Stimulated activated CD8-positive, alpha-beta memory T cell treated with anti-CD3 and anti-CD28 coated beads, Interleukin-15, amount 100 ng/mL, for 24 hours (primary cell): ENCODE results near the gene TAS1R3.

Source experiments
- DNase-seq: peaks from one replicate; pipeline ENCODE4 v3.0.0-alpha.2; 2020; ENCODE audit warnings: low read depth

The TAS1R3 gene

DNA sequence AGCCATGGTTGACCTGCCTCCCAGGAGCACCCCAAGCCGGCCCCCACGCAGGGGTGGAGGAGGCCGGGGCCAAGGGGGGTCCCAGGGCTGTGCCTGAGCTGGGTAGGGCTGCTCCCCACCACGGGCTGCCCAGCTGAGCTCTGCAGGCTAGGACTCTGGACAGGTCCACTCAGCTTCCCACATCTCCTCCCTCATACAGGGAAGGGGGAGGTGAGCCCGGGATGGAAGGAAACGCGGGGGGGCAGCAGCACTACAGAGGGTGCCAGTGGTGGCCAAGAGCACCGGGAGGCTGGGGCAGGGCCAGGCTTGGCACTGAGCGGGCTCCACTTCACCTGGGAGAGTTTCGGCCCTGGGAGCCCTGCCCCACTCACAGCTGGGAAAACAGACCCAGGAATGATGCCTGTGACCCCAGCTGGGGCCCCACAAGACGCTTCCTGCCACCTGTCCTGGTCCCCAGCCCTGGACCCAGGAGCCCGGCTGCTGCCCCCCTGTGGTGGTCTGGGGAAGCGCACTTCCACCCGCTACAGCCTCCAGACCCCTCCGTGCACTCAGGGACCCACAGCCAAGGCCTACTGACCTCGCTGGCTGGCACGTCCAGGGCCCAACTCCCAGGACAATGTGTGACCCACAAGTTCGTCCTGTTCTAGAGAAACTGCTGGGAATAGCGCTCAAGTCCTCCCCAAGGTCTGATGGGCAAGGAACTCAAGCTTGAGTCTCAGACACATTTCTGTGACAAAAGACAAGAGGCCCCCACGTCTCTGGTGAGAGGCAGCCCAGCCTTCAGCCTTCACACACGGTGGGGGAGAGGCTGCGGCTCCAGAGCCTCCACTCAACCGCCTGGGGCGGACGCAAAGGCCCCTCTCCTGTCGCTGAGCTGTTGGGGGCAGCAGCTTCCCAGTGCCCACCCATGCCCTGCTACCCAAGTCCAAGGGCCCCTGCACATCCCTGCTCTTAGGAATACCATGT, 40.9 kb downstream of the TAS1R3 start:
- DNase-seq: peak; percentile 69

DNA sequence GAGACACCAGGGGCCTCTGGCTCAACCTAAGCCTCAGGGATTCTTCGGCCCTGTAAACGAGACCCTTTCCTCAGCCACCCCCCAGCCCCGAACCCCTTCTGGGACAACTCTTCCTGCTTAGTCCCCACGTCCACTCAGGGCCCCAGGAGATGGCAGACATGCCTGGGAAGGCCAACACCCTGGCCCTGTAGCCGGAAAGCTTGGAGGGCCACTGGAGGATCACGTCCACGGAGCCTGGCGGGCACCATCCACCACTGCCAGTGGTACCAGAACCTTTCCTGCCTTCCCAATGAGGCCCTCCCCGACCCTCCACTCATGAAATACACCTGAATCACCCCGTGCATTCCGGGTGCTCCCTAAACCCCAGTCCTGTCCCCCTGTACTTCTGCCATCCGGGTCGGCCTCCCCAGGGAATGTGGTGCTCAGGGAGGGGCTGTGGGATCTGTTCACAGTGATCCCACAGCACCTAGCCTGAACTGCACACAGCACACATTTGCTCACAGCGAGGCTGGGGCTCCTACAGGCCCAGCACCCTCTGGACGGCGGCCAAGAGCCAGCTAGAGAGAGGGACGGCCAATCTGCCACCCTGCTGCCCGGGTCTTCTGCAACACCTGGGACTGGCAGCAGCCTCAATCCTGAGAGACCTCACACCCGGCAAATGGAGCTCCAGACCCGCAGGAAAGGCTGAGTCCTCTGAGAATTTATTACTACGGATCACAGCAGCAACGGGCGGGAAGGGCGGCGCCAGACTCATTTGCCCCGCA, 42.2 kb downstream of the TAS1R3 start:
- DNase-seq: no peak

DNA sequence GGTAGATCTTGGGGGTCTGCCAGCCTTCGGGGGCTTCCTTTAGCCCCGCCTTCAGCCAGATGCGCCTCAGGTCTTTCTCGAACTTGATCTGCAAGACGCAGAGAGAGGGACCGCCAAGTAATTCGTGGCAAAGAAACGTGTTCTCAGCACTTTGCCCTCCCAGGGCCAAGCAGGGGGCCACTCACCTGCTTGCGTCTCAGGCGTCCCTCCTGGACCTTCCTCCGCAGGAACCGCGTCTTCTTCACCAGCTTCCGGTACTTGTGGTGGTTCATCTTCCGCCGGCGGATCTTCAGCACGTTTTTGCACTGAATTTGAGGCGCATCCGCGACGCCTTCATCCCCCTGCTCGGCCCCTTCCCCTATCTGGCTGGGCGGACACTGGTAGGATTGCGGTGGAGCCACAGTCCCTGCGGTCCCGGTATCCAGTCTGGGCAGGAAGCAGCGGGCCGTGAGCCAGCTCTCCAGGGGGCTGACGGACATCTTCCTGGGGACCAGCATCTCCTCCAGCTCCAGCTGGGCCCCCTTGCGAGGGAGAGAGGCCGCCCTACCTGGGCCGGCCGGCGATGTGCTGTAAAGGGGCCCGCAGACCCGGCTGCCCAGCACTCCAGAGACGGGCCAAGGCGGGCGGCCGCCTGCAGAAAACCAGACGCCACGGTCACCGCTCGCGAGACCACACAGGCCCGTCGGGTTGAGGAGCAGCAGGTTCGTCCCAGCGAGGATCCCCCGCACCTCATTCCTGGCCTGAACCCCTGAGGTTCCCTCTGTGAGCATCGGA, 42.9 kb downstream of the TAS1R3 start:
- no peak for DNase-seq

DNA sequence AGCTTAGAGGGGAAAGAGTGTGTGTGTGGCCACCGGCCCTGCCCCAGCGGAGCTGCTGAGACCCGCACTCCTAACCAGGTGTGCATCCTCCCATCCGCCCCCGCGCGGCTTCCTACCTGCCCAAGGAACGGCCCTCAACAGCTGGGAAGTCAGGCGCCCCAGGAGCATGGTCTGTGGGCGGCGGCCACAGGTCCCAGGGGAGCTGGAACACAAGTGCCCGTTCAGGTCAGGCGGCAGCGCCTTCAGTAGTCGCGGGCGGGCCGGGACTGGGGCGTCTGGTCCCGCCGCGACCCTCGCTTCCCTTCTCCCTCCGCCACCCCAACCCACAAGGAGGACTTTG, 43.5 kb downstream of the TAS1R3 start:
- no peak for DNase-seq

DNA sequence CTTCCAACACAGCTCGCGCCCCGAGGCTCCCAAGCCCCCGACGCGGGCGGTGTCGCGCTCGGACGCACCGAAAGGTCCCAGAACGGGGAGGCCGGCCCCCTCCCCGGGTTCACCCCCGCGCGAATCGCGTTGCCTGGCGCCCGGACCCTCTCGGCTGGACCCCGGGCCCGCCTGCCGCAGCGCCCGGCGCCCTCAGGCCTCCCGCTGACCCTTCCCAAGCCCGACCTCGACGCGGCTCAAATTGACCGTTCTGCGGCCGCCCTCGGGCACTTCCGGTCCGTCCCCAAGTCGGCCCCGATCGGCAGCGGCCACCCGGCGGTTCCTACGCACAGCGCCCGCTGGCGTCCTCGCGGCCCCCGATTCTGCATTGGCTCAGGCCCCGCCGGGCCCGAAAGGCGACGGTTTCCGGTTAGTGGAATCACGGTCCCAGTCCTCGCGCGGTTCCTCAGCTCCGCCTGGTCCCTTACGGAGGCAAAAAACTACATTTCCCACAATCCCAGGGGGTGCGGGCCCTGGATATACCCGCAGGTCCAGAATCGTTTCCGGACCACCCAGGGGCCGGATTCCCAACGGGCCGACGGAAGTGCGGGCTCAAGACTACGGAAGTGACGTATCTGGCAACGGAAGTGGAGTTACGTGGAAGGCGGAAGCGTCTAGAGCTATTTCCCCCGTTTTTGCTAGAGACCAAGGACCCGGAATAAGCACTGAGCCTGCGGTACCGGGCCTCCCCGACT, 44.0 kb downstream of the TAS1R3 start, which contains the start of gene AURKAIP1:
AURKAIP1 (minus strand) TSS at position 279 of the 734 bp plus-strand sequence. CDS start 451 bp downstream, outside the sequence.
- DNase-seq: peak; percentile 83

DNA sequence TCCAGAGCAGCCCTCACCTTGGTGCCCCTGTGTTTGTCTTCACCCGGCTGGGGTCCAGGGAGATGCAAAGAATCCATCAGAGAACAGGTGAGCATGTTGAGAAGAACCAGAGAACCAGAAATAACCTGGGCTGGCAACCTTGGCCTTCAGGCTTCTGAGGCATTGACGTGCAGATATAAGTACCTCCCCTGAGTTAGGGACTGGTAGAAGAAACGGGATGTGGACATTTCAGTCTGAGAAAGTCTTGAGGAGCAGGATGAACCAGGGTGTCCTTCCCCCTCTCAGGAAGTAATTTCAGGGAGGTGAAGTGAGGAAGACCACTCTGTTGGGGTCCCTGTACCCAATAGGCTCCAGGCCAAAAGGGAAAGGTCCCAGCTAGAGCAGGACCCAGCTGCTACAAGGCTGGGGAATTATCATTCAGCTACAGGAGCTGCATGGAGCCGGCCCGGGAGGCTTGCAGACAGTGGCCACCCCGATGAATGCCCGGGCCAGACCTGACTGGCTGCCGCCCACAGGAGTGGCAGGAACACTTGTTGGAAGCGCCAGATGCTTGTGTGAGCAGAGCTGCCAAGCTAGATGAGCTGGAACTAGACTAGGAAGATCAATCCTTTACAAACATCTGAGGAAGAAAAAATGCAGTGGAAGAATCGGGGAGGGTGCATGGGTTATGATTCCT, 45.6 kb downstream of the TAS1R3 start:
- no peak for DNase-seq

DNA sequence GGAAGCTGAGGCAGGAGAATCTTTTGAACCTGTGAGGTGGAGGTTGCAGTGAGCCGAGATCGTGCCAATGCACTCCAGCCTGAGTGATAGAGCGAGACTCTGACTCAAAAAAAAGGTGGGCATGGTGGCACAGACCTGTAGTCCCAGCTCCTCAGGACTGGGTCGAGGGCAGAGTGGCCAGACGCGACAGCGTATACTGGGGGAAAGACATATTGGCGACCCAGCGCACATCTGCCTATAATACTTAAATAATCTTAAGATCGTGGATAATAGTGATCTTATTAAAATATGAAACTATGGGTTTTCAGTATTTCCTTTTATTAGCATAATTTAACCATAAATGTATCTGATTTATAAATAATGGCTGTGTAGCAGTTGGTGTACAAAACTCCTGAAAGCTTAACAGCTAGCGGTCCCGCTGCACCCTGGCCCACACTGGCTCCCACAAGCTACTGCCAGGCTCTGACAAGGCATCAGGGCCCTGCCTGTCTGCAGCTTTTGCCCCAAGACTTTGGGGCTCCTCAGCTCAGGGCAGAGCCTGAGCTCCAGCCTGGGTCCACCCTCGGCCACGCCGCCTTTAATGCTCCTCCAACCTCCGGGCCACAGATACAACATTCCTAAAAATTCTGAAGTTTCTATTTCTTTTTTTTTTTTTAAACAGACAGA, 46.6 kb downstream of the TAS1R3 start:
- no peak for DNase-seq

DNA sequence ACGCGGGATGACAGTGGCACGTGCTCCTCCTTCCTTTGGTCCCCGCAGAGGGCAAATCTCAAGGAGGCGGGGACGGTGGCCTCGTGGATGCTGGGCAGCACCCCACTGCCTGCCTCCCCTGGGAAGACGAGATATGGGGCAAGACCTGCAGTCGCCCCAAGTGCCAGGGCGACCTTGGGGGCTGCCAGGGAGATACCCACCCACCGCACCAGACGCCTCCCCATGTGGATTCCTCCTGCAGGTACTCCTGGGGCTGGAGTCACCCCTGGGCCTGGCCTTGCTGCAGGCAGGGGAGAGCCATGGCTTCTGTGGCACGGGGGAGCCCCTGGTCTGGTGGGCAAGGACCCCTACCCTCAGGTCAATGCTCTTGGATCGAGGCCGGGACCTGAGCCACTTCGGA, 49.8 kb downstream of the TAS1R3 start:
- DNase-seq: no peak

DNA sequence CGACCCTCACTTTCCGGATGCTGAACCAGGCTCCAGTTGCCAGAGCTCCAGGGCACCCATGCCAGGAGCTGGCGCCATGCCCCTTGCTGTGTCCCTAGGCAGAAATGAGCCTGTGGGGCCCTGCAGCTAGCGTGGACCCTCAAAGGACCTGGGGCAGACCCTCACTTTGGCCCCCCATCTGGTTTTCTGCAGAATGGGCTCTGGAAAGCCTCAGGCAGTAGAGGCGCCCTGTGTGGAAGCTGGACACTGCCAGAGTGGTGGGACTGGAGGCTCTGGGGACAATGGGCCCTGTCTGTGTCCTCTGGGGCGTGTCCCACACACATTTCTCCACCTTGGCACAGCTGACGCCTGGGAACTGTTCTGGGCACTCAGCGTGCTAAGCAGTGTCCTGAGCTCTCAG, 50.2 kb downstream of the TAS1R3 start:
- no peak for DNase-seq
